AG09319 (cell line): ENCODE measurements around the gene PSPN.

Experiments used
- DNase-seq: peaks from one replicate; pipeline ENCODE4 v3.0.0-alpha.2; 2010; ENCODE audit warnings: low read depth; ENCODE audit errors: extremely low read depth
- CTCF ChIP-seq: IDR thresholded peaks from 2 replicates; pipeline ENCODE4 v1.5.1; 2011; ENCODE audit warnings: low read depth, mild to moderate bottlenecking, inconsistent platforms, low read length, moderate library complexity

The PSPN gene

GRCh38 chr19:6326815-6327214 is 48.9 kb downstream of the PSPN start:
- no peak for TF ChIP-seq CTCF
- no peak for DNase-seq

GRCh38 chr19:6325614-6326013 is 50.1 kb downstream of the PSPN start:
- TF ChIP-seq CTCF = no peak

More at GRCh38 chr19:6325614-6326013, 50.1 kb downstream of the PSPN start:
- DNase-seq = no peak
